ENCODE data around the gene TP53TG3B.
"Not testable (repeated sequence)": the region's sequence is repeated elsewhere in the genome, so short reads cannot be mapped to it uniquely, and the experiment has no call there.

Gene TP53TG3B, protein sequence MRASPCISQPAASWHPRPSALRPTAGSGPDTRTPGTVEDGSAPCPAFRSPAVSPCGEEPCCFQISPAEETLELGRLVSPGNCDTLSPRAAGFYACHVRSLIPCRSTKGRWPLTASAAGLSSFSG

DNA sequence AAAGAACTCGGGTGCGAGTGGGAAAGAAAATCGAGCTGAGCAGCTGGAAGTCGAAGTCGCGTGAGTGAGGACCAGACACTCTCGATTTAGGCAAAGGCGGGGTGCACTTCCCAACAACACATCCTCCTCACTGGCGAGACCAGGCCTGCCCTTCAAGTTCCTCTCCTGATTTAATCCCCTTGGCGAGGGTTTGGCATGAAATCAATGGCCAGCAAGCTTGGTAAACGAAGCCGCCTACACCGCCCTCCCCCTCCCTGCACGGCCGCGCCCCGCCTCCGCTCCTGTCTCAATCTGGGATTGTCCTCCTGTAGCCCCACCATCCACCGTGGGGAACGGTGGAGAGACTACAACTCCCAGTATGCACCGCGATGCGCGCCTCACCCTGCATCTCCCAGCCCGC is at the start of gene TP53TG3B:
Gene TP53TG3B, plus strand, starts transcription at position 301 of the 400 bp plus-strand sequence. Its CDS starts 68 bp downstream, at position 369.
- DNase-seq = not testable (repeated sequence)

DNA sequence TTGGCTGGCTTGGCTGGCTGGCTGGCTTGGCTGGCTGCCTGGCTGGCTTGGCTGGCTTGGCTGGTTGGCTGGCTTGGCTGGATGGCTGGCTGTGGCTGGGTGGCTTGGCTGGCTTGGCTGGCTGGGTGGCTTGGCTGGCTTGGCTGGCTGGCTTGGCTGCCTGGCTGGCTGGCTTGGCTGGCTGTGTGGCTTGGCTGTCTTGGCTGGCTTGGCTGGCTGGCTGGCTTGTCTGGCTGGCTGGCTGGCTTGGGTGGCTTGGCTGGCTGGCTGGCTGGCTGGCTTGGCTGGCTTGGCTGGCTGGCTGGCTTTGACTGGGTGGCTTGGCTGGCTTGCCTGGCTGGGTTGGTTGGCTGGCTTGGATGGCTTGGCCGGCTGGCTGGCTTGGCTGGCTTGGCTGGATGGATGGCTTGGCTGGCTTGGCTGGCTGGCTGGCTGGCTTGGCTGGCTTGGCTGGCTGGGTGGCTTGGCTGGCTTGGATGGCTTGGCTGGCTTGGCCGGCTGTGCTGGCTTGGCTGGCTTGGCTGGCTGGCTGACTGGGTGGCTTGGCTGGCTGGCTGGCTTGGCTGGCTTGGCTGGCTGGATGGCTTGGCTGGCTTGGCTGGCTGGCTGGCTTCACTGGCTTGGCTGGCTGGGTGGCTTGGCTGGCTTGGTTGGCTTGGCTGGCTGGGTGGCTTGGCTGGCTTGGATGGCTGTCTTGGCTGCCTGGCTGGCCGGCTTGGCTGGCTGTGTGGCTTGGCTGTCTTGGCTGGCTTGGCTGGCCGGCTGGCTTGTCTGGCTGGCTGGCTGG is 24.2 kb upstream of the TP53TG3B start:
- not testable (repeated sequence) for DNase-seq

DNA sequence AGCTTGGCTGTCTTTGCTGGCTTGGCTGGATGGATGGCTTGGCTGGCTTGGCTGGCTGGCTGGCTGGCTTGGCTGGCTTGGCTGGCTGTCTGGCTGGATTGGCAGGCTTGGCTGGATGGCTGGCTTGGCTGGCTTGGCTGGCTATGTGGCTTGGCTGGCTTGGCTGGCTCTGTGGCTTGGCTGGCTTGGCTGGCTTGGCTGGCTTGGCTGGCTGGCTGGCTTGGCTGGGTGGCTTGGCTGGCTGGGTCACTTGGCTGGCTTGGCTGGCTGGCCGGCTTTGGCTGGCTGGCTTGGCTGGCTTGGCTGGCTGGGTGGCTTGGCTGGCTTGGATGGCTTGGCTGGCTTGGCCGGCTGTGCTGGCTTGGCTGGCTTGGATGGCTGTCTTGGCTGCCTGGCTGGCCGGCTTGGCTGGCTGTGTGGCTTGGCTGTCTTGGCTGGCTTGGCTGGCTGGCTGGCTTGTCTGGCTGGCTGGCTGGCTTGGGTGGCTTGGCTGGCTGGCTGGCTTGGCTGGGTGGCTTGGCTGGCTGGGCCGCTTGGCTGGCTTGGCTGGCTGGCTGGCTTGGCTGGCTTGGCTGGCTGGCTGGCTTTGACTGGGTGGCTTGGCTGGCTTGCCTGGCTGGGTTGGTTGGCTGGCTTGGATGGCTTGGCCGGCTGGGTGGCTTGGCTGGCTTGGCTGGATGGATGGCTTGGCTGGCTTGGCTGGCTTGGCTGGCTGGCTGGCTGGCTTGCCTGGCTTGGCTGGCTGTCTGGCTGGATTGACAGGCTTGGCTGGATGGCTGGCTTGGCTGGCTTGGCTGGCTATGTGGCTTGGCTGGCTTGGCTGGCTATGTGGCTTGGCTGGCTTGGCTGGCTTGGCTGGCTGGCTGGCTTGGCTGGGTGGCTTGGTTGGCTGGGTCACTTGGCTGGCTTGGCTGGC is 22.8 kb upstream of the TP53TG3B start:
- not testable (repeated sequence) for DNase-seq

DNA sequence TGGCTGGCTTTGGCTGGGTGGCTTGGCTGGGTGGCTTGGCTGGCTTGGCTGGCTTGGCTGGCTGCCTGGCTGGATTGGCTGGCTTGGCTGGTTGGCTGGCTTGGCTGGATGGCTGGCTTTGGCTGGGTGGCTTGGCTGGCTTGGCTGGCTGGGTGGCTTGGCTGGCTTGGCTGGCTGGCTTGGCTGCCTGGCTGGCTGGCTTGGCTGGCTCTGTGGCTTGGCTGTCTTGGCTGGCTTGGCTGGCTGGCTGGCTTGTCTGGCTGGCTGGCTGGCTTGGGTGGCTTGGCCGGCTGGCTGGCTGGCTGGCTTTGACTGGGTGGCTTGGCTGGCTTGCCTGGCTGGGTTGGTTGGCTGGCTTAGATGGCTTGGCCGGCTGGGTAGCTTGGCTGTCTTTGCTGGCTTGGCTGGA is 22.1 kb upstream of the TP53TG3B start:
- DNase-seq = not testable (repeated sequence)

DNA sequence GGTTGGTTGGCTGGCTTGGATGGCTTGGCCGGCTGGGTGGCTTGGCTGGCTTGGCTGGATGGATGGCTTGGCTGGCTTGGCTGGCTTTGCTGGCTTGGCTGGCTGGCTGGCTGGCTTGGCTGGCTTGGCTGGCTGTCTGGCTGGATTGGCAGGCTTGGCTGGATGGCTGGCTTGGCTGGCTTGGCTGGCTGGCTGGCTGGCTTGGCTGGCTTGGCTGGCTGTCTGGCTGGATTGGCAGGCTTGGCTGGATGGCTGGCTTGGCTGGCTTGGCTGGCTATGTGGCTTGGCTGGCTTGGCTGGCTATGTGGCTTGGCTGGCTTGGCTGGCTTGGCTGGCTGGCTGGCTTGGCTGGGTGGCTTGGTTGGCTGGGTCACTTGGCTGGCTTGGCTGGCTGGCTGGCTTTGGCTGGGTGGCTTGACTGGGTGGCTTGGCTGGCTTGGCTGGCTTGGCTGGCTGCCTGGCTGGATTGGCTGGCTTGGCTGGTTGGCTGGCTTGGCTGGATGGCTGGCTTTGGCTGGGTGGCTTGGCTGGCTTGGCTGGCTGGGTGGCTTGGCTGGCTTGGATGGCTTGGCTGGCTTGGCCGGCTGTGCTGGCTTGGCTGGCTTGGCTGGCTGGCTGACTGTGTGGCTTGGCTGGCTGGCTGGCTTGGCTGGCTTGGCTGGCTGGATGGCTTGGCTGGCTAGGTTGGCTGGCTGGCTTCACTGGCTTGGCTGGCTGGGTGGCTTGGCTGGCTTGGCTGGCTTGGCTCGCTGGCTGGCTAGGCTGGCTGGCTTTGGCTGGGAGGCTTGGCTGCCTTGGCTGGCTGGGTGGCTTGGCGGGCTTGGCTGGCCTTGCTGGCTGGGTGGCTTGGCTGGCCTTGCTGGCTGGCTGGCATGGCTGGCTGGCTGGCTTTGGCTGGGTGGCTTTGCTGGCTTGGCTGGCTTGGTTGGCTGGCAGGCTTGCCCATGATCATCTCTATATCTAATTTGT is 21.3 kb upstream of the TP53TG3B start:
- DNase-seq = not testable (repeated sequence)
